Muscle layer of duodenum (tissue), 2 donors: Measurements from ENCODE around the gene CNTNAP5.

Experiments
- H3K27ac ChIP-seq: one replicate; pipeline ENCODE4 v1.7.0; 2013; ENCODE audit warnings: mild to moderate bottlenecking, low read length
- H3K27me3 ChIP-seq: one replicate; pipeline ENCODE4 v1.7.0; 2013; ENCODE audit warnings: low read depth, mild to moderate bottlenecking, control low read depth, low read length
- H3K36me3 ChIP-seq, 2 donors: one replicate each; pipeline ENCODE4 v1.7.0; 2013; ENCODE audit warnings: low read length in 2 of 2, control low read depth in 1 of 2, mild to moderate bottlenecking in 1 of 2; ENCODE audit not compliant: insufficient read depth in 2 of 2, control insufficient read depth in 1 of 2
- H3K4me1 ChIP-seq, 2 donors: one replicate each; pipeline ENCODE4 v1.7.0; 2013; ENCODE audit warnings: low read length in 2 of 2, mild to moderate bottlenecking in 2 of 2, control low read depth in 1 of 2, moderate library complexity in 1 of 2; ENCODE audit not compliant: insufficient read depth in 2 of 2, control insufficient read depth in 1 of 2
- H3K4me3 ChIP-seq, 2 donors: one replicate each; pipeline ENCODE4 v1.7.0; 2013; ENCODE audit warnings: low read length in 2 of 2, low read depth in 1 of 2, mild to moderate bottlenecking in 1 of 2
- H3K9me3 ChIP-seq, 2 donors: one replicate each; pipeline ENCODE4 v1.7.0; 2013; ENCODE audit warnings: low read length in 2 of 2, control low read depth in 1 of 2, mild to moderate bottlenecking in 1 of 2; ENCODE audit not compliant: control insufficient read depth in 1 of 2
- donor health status: healthy.

CNTNAP5 gene

DNA sequence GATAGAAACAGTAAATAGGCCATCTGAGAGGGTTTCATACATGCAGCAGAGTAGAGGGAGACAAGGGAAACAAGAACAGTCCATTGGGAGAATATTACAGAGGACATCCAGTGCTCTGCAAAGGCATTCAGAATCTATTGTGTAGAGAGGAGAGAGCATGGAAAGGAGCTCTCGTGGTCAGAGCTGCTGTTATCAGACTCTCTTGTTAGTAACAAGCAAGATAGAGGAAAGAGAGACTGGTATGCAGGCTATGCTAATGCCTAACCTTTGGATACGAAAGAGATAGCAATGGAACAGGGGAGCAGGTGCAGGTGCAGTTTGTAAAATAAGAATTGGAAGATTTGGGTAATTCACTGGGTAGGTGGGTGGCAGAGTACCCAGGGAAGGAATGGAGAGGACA is 855.9 kb downstream of the CNTNAP5 start:
- Histone ChIP-seq H3K27ac (no peak overlapping the region), H3K27me3 (no peaks in the 10 kb centered on the region), H3K36me3 (no peaks in the 10 kb centered on the region), H3K9me3 (no peaks in the 10 kb centered on the region), H3K4me3 (no peak overlapping the region), H3K4me1 (no peaks in the 10 kb centered on the region)

DNA sequence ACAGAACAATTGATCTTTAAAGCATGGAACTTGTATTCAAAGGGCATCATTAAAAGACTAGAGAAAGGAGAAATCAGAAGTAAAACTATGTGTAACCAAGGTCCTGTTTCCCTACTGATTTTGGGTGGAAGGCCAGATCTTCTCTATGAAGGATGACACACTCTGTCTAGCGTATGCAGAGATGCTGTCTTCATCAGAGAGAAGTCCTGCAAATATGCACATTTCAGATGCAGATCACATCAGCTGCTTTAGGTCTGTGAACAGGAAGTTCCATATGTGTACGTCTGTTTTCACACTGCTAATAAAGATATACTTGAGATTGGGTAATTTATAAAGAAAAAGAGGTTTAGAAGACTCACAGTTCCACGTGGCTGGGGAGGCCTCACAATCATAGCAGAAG is 857.3 kb downstream of the CNTNAP5 start:
- no peaks in the 10 kb centered on the region for H3K27me3 ChIP-seq
- H3K4me3 ChIP-seq: no peak overlapping the region
- no peak overlapping the region for H3K27ac ChIP-seq
- H3K9me3 ChIP-seq: no peaks in the 10 kb centered on the region
- H3K4me1 ChIP-seq: no peaks in the 10 kb centered on the region
- H3K36me3 ChIP-seq: no peaks in the 10 kb centered on the region

DNA sequence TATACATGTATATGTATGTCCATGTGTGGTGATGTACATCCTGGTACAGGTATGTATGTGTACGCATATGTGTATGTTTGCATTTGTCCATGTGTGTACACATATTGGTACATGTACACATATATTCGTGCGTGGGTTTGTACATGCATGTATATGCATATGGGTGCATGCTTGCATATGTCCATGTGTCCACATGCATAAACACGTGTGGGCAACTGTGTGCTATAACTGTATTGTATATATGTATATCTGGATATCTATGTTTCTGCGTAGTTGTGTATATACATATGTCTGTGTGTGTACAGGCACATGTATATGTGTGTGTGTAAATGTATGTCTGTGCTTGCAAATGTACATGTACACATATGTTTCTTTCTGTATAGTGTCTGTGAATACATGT is 858.5 kb downstream of the CNTNAP5 start:
- H3K27me3 ChIP-seq: no peaks in the 10 kb centered on the region
- H3K4me1 ChIP-seq: no peaks in the 10 kb centered on the region
- no peak overlapping the region for H3K27ac ChIP-seq

DNA sequence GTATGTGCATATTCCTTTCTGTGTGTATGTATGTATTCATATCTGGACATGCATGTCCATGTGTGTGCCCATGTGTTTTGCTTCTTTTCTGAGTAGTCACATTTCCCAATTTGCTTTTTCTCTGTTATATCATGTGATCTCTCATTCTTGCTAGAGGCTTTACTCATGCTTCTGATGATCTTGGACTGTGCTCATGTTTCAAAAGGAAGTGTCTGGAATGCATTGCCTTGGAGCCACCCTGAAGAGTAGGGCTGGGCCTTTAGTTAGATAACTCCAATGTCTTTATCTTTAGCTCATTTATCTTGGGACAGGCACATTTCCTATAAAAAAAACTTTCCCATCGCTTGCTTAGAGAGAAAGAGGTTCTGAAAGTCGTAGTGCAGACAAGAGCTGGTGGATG is 859.2 kb downstream of the CNTNAP5 start:
- Histone ChIP-seq H3K36me3 (no peaks in the 10 kb centered on the region), H3K4me1 (no peaks in the 10 kb centered on the region), H3K4me3 (no peak overlapping the region), H3K9me3 (no peaks in the 10 kb centered on the region), H3K27me3 (no peaks in the 10 kb centered on the region), H3K27ac (no peak overlapping the region)

More for the DNA sequence above, 858.5 kb downstream of the CNTNAP5 start:
- no peaks in the 10 kb centered on the region for H3K36me3 ChIP-seq
- no peak overlapping the region for H3K4me3 ChIP-seq
- no peaks in the 10 kb centered on the region for H3K9me3 ChIP-seq

DNA sequence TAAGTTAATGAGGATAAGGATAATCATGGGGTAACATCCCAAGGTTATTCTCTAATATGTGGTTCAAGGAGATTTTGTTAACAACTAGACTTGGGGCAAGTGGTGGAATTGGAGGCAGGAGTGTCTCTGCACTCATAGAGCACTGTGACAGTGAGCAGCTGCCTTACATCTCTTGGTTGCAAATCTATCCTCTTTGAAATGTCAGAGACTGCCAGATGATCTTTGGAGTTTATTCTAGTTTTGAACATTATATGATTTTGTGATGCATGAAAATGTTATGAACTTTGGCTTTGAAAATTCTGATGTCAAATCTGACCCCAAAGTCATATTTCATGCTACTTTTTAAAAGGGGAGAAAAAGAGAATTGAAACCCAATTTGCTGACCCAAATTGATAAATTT is 861.1 kb downstream of the CNTNAP5 start:
- Histone ChIP-seq H3K36me3 (no peaks in the 10 kb centered on the region), H3K4me1 (no peaks in the 10 kb centered on the region), H3K9me3 (no peaks in the 10 kb centered on the region), H3K27me3 (no peaks in the 10 kb centered on the region), H3K4me3 (no peak overlapping the region), H3K27ac (no peak overlapping the region)

DNA sequence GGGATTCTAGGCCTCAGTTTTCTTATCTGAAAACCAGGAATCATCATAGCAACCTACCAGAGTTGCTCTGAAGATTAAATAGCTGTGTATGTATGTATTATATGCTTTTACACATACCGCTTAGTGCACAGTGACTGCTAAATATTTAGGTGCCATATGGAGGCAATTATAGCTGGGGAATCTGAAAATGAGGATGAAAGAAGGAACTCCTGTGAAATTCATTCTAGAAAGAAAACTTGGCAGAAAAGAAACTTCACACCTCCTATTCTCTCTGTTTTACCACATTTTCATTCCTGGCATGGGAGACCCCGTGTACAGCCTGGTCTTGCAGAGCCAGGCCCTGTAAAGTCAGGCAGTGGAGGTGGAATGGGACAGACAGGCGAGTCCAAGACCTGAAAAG is 862.4 kb downstream of the CNTNAP5 start:
- H3K36me3 ChIP-seq: no peaks in the 10 kb centered on the region
- no peak overlapping the region for H3K4me3 ChIP-seq
- no peaks in the 10 kb centered on the region for H3K4me1 ChIP-seq
- H3K9me3 ChIP-seq: no peaks in the 10 kb centered on the region
- no peaks in the 10 kb centered on the region for H3K27me3 ChIP-seq
- H3K27ac ChIP-seq: no peak overlapping the region

DNA sequence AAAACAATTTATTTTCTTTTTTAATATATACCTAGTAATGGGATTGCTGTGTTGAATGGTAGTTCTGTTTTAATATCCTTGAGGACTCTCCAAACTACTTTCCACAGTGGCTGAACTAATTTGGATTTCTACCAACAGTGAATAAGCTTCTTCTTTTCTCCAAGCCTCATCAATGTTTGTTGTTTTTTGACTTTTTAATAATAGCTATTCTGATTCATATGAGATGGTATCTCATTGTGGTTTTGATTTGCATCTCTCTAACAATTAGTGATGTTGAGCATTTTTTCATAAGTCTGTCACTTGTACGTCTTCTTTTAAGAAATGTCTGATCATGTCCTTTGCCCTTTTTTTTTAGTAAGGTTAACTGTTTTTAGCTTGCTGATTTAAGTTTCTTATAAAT is 863.3 kb downstream of the CNTNAP5 start:
- Histone ChIP-seq H3K27me3 (no peaks in the 10 kb centered on the region), H3K9me3 (no peaks in the 10 kb centered on the region), H3K4me3 (no peak overlapping the region), H3K27ac (no peak overlapping the region), H3K36me3 (no peaks in the 10 kb centered on the region), H3K4me1 (no peaks in the 10 kb centered on the region)

DNA sequence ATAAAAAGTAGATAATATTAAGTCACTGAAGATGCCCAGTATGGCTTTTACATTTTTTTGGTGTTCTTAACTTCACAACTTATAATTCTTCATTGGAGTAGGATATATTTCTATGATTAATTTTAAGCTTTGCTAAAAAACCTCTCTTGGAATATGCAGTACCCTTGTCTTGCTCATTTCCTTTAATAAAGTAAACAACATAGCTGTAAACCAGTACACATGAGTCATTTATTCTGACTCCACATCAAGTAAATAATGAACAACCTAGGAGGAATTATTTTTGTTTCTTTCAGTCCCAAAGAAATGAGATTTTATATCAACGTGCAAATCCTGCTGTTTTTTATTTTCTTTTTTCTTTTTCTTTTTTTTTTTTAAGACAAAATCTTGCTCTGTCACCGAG is 869.1 kb downstream of the CNTNAP5 start:
- H3K4me3 ChIP-seq: no peak overlapping the region
- H3K36me3 ChIP-seq: no peaks in the 10 kb centered on the region
- no peaks in the 10 kb centered on the region for H3K4me1 ChIP-seq
- H3K27ac ChIP-seq: no peak overlapping the region
- H3K27me3 ChIP-seq: no peaks in the 10 kb centered on the region
- no peaks in the 10 kb centered on the region for H3K9me3 ChIP-seq

DNA sequence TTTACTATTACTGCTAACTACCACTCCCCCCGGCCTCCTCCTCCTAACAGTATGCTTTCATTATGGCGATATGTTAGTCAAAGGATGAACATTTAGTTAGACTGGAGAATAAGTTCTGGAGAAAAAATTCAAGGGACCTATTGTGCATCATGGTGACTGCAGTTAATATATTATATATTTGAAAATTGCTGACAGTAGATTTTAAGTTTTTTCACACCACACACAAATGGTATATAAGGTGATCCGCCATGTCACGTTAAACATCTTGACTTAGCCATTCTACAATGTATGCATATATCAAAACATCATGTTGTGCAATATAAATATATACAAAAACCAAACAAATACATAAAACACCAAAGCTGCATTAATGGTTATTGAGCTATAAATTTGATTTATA is 873.7 kb downstream of the CNTNAP5 start:
- Histone ChIP-seq H3K4me1 (no peaks in the 10 kb centered on the region), H3K27me3 (no peaks in the 10 kb centered on the region), H3K9me3 (no peaks in the 10 kb centered on the region), H3K36me3 (no peaks in the 10 kb centered on the region), H3K27ac (no peak overlapping the region), H3K4me3 (no peak overlapping the region)

DNA sequence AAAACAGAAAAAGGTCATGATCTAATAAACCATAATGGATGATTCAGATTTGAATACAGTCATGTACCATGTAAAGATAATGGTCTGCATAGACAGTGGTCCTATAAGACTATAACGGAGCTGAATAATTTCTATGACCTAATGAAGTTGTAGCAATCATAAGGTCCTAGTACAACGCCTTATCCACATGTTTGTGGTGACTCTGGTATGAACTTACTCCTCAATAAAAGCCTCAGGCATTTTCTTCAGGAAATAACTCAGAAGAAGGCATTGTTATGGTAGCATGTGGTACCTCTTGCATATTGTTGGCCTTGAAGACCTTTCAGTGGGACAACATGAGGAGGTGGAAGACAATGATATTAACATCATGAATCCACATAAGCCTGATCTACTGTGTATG is 883.3 kb downstream of the CNTNAP5 start:
- Histone ChIP-seq H3K36me3 (no peaks in the 10 kb centered on the region), H3K9me3 (no peaks in the 10 kb centered on the region), H3K27ac (no peak overlapping the region), H3K4me3 (no peak overlapping the region), H3K4me1 (no peaks in the 10 kb centered on the region), H3K27me3 (no peaks in the 10 kb centered on the region)

DNA sequence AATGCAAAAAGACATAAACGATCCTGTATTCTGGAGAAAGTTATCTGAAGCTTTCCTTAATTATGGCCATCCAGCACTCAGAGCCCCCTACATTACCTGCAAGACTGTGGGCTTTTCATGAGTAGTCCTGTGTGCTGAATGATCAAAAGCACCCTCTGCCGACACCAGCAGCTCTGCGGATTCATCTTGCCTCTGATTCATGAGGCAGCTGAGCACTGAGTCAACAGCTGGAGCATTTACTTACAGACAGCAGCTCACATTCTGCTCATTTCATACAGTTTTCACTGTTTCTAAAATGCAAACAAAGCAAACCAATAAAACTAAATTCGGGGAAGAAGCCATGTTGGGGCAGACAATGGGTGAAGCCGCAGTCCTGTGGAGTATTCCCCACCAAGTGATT is 886.5 kb downstream of the CNTNAP5 start:
- H3K27ac ChIP-seq: no peak overlapping the region
- H3K36me3 ChIP-seq: no peaks in the 10 kb centered on the region
- no peaks in the 10 kb centered on the region for H3K4me1 ChIP-seq
- H3K9me3 ChIP-seq: no peaks in the 10 kb centered on the region
- no peaks in the 10 kb centered on the region for H3K27me3 ChIP-seq
- no peak overlapping the region for H3K4me3 ChIP-seq

DNA sequence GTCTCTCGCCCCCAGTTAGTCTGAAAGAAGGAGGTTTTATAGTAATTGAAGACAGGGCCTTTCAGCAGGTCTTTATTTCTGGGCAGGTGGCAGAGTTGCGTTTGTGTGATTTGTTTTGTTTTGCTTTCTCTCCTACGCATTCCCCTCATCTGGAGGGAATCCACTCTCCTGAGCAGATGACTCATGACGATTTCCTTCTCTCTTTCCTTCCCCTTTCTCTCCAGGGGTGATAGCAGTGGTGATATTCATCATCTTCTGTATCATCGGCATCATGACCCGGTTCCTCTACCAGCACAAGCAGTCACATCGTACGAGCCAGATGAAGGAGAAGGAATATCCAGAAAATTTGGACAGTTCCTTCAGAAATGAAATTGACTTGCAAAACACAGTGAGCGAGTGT is 888.8 kb downstream of the CNTNAP5 start:
- no peaks in the 10 kb centered on the region for H3K36me3 ChIP-seq
- H3K27me3 ChIP-seq: no peaks in the 10 kb centered on the region
- no peaks in the 10 kb centered on the region for H3K4me1 ChIP-seq
- no peak overlapping the region for H3K4me3 ChIP-seq
- H3K9me3 ChIP-seq: no peaks in the 10 kb centered on the region
- H3K27ac ChIP-seq: no peak overlapping the region
